A549 (cell line): Measurements from ENCODE around the gene KRTAP10-10. TPM values are rescaled to one million over a fixed set of nuclear protein-coding genes. Genes with fewer than 3 reads are reported as not detected.

Source experiments
- ATAC-seq, 2 experiments: fragments of 200-7000 bp in 1 of 2; fragments of >200 bp in 1 of 2; cut with Nextera tagmentation in 1 of 2; cut with Tn5 transposase in 1 of 2; 3 replicates each; pipeline versions ENCODE4 v1.8.0 to v1.9.1; 2018 to 2020; ENCODE audit warnings: mild to moderate bottlenecking in 1 of 2, moderate library complexity in 1 of 2
- CTCF ChIA-PET: fragments of 300-600 bp; sonication (Branson Sonifier 250); formaldehyde crosslinking; extraction: SDS; loops from one replicate; lab custom pipeline; 2021; ENCODE audit warnings: antibody characterized with exemption, inconsistent platforms; lab: Yijun Ruan, JAX
- POLR2A ChIA-PET: fragments of 350-600 bp; formaldehyde crosslinking; extraction: SDS; loops from one replicate; lab custom pipeline; 2021; ENCODE audit warnings: antibody characterized with exemption, inconsistent platforms; lab: Yijun Ruan, JAX
- DNase-seq, 2 experiments: peaks; one replicate each; pipeline versions ENCODE4 v3.0.0 to v3.0.0-alpha.2; 2011 to 2016; ENCODE audit warnings: low read depth in 1 of 2, low spot score in 1 of 2
- FAIRE-seq: peaks from 2 replicates; lab custom pipeline; 2011; peaks lifted over from hg19 to GRCh38; lab: Jason Lieb, UNC
- H3K27ac ChIP-seq, 2 experiments: fragments of >200 bp; sonication (Bioruptor Twin); formaldehyde crosslinking; 3 replicates each; pipeline ENCODE4 v1.5.1; 2016 to 2017
- H3K4me1 ChIP-seq: fragments of >200 bp; sonication (Bioruptor Twin); formaldehyde crosslinking; 3 replicates; pipeline ENCODE4 v1.6.1; 2016
- H3K4me2 ChIP-seq: fragments of >200 bp; sonication (Bioruptor Twin); formaldehyde crosslinking; 3 replicates; pipeline ENCODE4 v1.6.1; 2016
- H3K4me3 ChIP-seq: fragments of >200 bp; sonication (Bioruptor Twin); formaldehyde crosslinking; 3 replicates; pipeline ENCODE4 v1.5.1; 2016
- H3K9me3 ChIP-seq: fragments of >200 bp; sonication (Bioruptor Twin); formaldehyde crosslinking; 3 replicates; pipeline ENCODE4 v1.6.1; 2016
- CBX8 ChIP-seq: fragments of 200-600 bp; sonication (generic); IDR thresholded peaks from 2 replicates; pipeline ENCODE4 v1.6.1; 2016
- CEBPB ChIP-seq, 2 experiments: fragments of >200 bp in 1 of 2; sonication (Bioruptor Twin) in 1 of 2; formaldehyde crosslinking in 1 of 2; IDR thresholded peaks; 2 replicates each; pipeline ENCODE4 v1.6.1; 2012 to 2016
- EHMT2 ChIP-seq: fragments of 200-600 bp; sonication (generic); IDR thresholded peaks from 2 replicates; pipeline ENCODE4 v1.6.1; 2016; ENCODE audit warnings: antibody characterized with exemption, low read depth, mild to moderate bottlenecking, moderate library complexity
- FOSB ChIP-seq: fragments of 250-450 bp; sonication (Bioruptor Pico); IDR thresholded peaks from 2 replicates; pipeline ENCODE4 v1.5.0; 2020; ENCODE audit warnings: mild to moderate bottlenecking, moderate library complexity
- HEYL ChIP-seq: fragments of 250-450 bp; sonication (Bioruptor Pico); IDR thresholded peaks from 2 replicates; pipeline ENCODE4 v1.8.0; 2021; ENCODE audit warnings: mild to moderate bottlenecking, moderate library complexity
- NPAS2 ChIP-seq: fragments of 250-450 bp; sonication (Bioruptor Pico); IDR thresholded peaks from 2 replicates; pipeline ENCODE4 v1.8.0; 2022; ENCODE audit warnings: mild to moderate bottlenecking, moderate library complexity, borderline replicate concordance
- POLR2A ChIP-seq: IDR thresholded peaks from 2 replicates; pipeline ENCODE4 v1.6.1; 2012; ENCODE audit warnings: mild to moderate bottlenecking, low read length
- ZNF302 ChIP-seq: fragments of 250-450 bp; sonication (Bioruptor Pico); IDR thresholded peaks from 2 replicates; pipeline ENCODE4 v1.9.0; 2021; ENCODE audit warnings: inconsistent platforms, mild to moderate bottlenecking, moderate library complexity
- WGBS: methylation state at CpG from one replicate; pipeline ENCODE4 v1.1.6; 2017; ENCODE audit errors: missing lambda C conversion rate; 5-methylcytosine and 5-hydroxymethylcytosine counted together
- polyA plus RNA-seq, 4 experiments: library from polyadenylated mRNA; depleted of rRNA in 3 of 4; stranded (reverse); fragments of >200 nt; fragmentation: RNase III in 1 of 4; extraction: RNeasy Plus Mini Kit Qiagen cat#74134 plus additional on column Dnase treatment in 1 of 4; gene quantifications; 2 replicates in 3 of 4; 3 replicates in 1 of 4; pipeline ENCODE4 v1.2.3, GENCODE V29; 2011 to 2017
- TF ChIP-seq, protein P1 (sequence below): fragments of >200 bp; sonication (Bioruptor Twin); formaldehyde crosslinking; IDR thresholded peaks from 3 replicates; pipeline ENCODE4 v1.5.1; 2016
- TF ChIP-seq, protein P2 (sequence below): IDR thresholded peaks from 2 replicates; pipeline ENCODE4 v1.6.1; 2012; ENCODE audit warnings: low read depth, borderline replicate concordance
- TF ChIP-seq, protein P3 (sequence below): fragments of 200-600 bp; sonication (generic); IDR thresholded peaks from 2 replicates; pipeline ENCODE4 v1.6.1; 2016; ENCODE audit warnings: antibody characterized with exemption, mild to moderate bottlenecking, moderate library complexity

KRTAP10-10 gene
- polyA plus RNA-seq, 2 of the 4 experiments (the other 2 are of a cell fraction), result not detected

DNA sequence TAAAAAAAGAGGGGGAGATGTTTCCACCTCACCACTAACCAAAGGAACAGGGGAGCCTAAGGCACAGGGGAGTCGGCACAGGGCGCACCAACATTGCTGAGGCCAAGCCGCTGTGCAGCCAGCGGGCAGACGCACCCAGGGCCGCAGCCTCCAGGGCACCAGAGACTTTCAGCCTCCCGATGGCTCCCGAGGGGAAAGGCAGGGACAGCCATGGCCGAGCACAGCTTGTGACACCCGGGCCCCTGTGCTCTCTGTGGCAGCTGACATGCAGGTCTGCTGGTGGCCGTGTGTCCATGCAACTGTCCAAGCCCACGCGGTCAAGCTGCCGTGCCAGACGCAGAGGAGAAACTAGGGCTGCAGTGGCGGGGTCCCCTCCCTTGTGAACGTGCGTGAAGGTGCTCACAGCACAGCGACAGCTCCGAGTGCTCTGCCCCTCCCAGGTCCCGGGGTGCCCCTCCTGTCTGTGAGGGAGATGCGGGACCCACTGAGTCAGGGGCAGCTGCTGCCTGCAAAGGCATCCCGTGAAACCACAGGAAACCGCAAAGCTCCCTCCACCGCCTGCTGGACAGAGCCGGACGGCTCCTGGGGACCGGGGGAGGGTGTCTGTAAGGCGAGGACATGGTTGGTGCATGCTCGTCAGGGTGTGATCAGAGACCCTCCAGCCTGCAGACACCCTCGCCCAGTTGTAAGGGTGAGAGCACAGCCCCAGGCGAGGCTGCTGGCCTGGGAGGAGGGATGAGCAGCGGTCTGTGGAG, 11.6 kb downstream of the KRTAP10-10 start:
- WGBS, result 33% methylated on average over 6 of the region's 33 CpGs
- Histone ChIP-seq H3K4me2 (no peak overlapping the region), H3K4me1 (no peaks in the 10 kb centered on the region), H3K27ac (no peak overlapping the region), H3K4me3 (no peak overlapping the region), H3K9me3 (0 out of 3 replicates have a peak, but pooled peaks cover 3% of the 10 kb centered on the region)
- TF ChIP-seq FOSB (CRISPR knock-in tag), result no peak
- no peak for TF ChIP-seq HEYL (CRISPR knock-in tag)
- TF ChIP-seq, protein P1, sequence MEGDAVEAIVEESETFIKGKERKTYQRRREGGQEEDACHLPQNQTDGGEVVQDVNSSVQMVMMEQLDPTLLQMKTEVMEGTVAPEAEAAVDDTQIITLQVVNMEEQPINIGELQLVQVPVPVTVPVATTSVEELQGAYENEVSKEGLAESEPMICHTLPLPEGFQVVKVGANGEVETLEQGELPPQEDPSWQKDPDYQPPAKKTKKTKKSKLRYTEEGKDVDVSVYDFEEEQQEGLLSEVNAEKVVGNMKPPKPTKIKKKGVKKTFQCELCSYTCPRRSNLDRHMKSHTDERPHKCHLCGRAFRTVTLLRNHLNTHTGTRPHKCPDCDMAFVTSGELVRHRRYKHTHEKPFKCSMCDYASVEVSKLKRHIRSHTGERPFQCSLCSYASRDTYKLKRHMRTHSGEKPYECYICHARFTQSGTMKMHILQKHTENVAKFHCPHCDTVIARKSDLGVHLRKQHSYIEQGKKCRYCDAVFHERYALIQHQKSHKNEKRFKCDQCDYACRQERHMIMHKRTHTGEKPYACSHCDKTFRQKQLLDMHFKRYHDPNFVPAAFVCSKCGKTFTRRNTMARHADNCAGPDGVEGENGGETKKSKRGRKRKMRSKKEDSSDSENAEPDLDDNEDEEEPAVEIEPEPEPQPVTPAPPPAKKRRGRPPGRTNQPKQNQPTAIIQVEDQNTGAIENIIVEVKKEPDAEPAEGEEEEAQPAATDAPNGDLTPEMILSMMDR, result no peak
- TF ChIP-seq, protein P2, sequence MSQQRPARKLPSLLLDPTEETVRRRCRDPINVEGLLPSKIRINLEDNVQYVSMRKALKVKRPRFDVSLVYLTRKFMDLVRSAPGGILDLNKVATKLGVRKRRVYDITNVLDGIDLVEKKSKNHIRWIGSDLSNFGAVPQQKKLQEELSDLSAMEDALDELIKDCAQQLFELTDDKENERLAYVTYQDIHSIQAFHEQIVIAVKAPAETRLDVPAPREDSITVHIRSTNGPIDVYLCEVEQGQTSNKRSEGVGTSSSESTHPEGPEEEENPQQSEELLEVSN, result no peak
- TF ChIP-seq, protein P3, sequence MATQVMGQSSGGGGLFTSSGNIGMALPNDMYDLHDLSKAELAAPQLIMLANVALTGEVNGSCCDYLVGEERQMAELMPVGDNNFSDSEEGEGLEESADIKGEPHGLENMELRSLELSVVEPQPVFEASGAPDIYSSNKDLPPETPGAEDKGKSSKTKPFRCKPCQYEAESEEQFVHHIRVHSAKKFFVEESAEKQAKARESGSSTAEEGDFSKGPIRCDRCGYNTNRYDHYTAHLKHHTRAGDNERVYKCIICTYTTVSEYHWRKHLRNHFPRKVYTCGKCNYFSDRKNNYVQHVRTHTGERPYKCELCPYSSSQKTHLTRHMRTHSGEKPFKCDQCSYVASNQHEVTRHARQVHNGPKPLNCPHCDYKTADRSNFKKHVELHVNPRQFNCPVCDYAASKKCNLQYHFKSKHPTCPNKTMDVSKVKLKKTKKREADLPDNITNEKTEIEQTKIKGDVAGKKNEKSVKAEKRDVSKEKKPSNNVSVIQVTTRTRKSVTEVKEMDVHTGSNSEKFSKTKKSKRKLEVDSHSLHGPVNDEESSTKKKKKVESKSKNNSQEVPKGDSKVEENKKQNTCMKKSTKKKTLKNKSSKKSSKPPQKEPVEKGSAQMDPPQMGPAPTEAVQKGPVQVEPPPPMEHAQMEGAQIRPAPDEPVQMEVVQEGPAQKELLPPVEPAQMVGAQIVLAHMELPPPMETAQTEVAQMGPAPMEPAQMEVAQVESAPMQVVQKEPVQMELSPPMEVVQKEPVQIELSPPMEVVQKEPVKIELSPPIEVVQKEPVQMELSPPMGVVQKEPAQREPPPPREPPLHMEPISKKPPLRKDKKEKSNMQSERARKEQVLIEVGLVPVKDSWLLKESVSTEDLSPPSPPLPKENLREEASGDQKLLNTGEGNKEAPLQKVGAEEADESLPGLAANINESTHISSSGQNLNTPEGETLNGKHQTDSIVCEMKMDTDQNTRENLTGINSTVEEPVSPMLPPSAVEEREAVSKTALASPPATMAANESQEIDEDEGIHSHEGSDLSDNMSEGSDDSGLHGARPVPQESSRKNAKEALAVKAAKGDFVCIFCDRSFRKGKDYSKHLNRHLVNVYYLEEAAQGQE, result no peak
- DNase-seq, result no peak
- CTCF ChIA-PET, result no interaction called here
- FAIRE-seq, result no peak
- POLR2A ChIA-PET, result no interaction called here
- no peak for ATAC-seq

DNA sequence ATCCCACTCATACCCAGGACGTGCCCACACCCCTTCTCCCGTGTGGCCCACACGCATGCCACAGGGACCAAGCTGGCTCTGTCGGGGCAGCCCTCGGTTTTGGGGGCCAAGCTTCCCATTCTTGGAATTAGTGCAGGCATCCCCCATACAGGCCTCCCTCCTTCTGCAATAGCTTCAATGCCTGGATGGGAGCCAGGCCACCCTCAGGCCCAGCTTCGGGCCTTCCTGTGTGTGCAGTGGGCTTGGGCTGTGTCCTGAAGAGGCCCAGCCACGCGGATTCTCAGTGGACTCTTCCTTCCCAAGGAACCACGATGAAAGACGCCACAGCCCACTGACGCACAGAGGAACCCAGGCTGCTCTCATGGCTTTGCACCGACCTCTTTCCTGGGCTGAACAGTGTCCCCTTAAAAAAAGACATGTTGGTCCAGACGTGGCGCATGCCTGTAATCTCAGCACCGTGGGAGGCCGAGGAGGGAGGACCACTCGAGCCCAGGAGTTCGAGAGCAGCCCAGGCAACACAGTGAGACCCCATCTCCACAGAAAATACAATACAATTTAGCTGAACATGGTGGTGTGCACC, 12.5 kb downstream of the KRTAP10-10 start:
- TF ChIP-seq, protein P1, result no peak
- Histone ChIP-seq H3K4me1 (no peaks in the 10 kb centered on the region), H3K27ac (no peak overlapping the region), H3K9me3 (no peaks in the 10 kb centered on the region), H3K4me2 (no peak overlapping the region), H3K4me3 (no peak overlapping the region)
- no peak for FAIRE-seq
- ChIA-PET CTCF (no interaction called here), POLR2A (interaction anchor here (0.7 kb wide), 1 partner anchor 23 kb away, joined by 3 read pairs; no protein-coding TSS in a partner anchor)
- no peak for DNase-seq
- no peak for ATAC-seq
- WGBS, result 56% methylated on average over 9 of the region's 18 CpGs

DNA sequence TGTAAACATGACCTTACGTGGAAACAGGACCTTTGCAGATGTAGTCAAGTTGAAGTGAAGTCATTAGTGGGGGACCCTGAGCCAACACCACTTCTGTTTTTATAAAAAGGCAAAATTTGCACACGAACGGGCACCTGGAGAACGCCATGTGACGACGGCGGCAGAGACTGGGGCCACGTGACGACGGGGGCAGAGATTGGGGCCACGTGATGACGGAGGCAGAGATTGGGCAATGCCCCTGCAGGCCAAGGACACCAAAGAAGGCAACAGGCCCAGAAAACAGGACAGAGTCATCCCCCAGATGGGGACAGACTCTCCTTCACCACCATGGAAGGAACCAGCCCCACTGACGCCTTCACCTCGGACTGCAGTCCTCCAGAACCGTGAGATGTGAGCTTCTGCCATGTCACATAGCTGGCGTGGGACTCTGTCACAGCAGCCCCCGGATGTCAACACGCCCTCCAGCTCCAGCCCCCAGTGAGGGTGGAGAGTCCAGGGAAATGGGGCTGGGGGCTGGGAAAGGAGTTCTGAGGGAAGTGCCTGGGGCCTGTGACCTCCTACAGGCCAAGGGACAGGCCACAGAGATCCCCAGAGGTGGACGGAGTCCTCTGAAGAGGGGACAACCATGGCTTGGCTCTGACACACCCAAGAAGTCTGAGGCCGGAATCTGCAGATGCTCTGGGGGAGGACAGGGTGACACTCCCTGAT, 13.3 kb downstream of the KRTAP10-10 start:
- Histone ChIP-seq H3K4me1 (no peaks in the 10 kb centered on the region), H3K4me3 (no peak overlapping the region), H3K4me2 (no peak overlapping the region), H3K27ac (no peak overlapping the region), H3K9me3 (no peaks in the 10 kb centered on the region)
- DNase-seq (no peak), FAIRE-seq (no peak), ATAC-seq (no peak)
- ChIA-PET POLR2A (no interaction called here), CTCF (interaction anchor here (0.7 kb wide), 1 partner anchor 49 kb away, joined by 3 read pairs; no protein-coding TSS in a partner anchor)
- WGBS, result 62% methylated on average over 15 of the region's 20 CpGs
- TF ChIP-seq CEBPB (IDR thresholded peaks at IDR 0.05) (no peak), CBX8 (no peak), EHMT2 (no peak), POLR2A (no peak), ZNF302 (CRISPR knock-in tag) (no peak), NPAS2 (no peak)
